Measurements from ENCODE around the gene HSPA4.

DNA sequence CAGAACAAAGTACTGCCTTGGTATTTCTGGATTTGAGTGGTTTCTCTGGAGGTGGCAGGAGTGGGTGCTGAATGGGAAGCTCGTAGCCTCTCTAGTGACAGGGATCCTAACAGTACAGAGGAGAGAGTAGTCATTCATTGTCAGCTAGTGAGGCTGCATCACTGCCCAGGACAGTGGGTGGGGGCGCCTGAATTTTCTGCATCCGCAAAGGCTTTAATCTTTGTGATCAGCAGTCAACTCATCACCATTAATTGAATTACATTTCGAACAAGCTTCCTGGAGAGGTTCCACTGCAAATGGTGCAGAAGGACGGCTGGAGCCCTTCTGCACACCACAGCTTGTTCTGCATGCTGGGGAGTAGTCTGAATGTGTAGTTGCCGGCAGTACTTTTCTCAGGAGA, 77.5 kb downstream of the HSPA4 start:
- no peak for TF ChIP-seq EP300 (IDR thresholded peaks at IDR 0.05)
- no peak for TF ChIP-seq POLR2A (IDR thresholded peaks at IDR 0.05)
- TF ChIP-seq, protein P1, sequence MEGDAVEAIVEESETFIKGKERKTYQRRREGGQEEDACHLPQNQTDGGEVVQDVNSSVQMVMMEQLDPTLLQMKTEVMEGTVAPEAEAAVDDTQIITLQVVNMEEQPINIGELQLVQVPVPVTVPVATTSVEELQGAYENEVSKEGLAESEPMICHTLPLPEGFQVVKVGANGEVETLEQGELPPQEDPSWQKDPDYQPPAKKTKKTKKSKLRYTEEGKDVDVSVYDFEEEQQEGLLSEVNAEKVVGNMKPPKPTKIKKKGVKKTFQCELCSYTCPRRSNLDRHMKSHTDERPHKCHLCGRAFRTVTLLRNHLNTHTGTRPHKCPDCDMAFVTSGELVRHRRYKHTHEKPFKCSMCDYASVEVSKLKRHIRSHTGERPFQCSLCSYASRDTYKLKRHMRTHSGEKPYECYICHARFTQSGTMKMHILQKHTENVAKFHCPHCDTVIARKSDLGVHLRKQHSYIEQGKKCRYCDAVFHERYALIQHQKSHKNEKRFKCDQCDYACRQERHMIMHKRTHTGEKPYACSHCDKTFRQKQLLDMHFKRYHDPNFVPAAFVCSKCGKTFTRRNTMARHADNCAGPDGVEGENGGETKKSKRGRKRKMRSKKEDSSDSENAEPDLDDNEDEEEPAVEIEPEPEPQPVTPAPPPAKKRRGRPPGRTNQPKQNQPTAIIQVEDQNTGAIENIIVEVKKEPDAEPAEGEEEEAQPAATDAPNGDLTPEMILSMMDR (IDR thresholded peaks at IDR 0.05): no peak
